ENCODE data around the gene APH1B. TPM values are rescaled to one million over a fixed set of nuclear protein-coding genes. Genes with fewer than 3 reads are reported as not detected.

APH1B gene
- total RNA-seq, 1 donor from 2014 or later = 22.5 TPM

GRCh38 chr15:63250312-63250965 is 27.0 kb upstream of the APH1B start:
- DNase-seq (ENCODE audit: low spot score) = no peak
- intact Hi-C loops (cut with DNase I) = no loop called here
- no peak for ATAC-seq

- DNase-seq (ENCODE audit: low spot score) (no peak), ATAC-seq (no peak)
- intact Hi-C loops (cut with DNase I) = no loop called here
These were observed 25.7 kb upstream of the APH1B start for GRCh38 chr15:63251701-63252100.

- intact Hi-C loops (cut with DNase I) = no loop called here
These were observed 25.1 kb upstream of the APH1B start for GRCh38 chr15:63252292-63252691.

GRCh38 chr15:63254991-63255390 is 22.4 kb upstream of the APH1B start:
- intact Hi-C loops (cut with DNase I) = no loop called here
- DNase-seq (ENCODE audit: low spot score) = no peak
- ATAC-seq = no peak

More at GRCh38 chr15:63252292-63252691, 25.1 kb upstream of the APH1B start:
- DNase-seq (ENCODE audit: low spot score) (no peak), ATAC-seq (no peak)

- ATAC-seq (no peak), DNase-seq (ENCODE audit: low spot score) (no peak)
- intact Hi-C loops (cut with DNase I) = no loop called here
These were observed 21.9 kb upstream of the APH1B start for GRCh38 chr15:63255489-63255990.

- ATAC-seq (no peak), DNase-seq (ENCODE audit: low spot score) (no peak)
- intact Hi-C loops (cut with DNase I) = no loop called here
These were observed 20.8 kb upstream of the APH1B start for GRCh38 chr15:63256433-63257274.

- DNase-seq (ENCODE audit: low spot score) (no peak), ATAC-seq (no peak)
- intact Hi-C loops (cut with DNase I) = no loop called here
These were observed 18.7 kb upstream of the APH1B start for GRCh38 chr15:63258658-63259057.

GRCh38 chr15:63260791-63261190 is 16.6 kb upstream of the APH1B start:
- DNase-seq (ENCODE audit: low spot score) (no peak), ATAC-seq (no peak)
- intact Hi-C loops (cut with DNase I) = no loop called here

- no peak for ATAC-seq
- DNase-seq (ENCODE audit: low spot score) = no peak
- intact Hi-C loops (cut with DNase I) = no loop called here
These were observed 16.1 kb upstream of the APH1B start for GRCh38 chr15:63261311-63261710.

GRCh38 chr15:63263519-63263918 is 13.9 kb upstream of the APH1B start:
- intact Hi-C loops (cut with DNase I) = no loop called here
- no peak for ATAC-seq
- DNase-seq (ENCODE audit: low spot score) = no peak

- no peak for DNase-seq (ENCODE audit: low spot score)
- intact Hi-C loops (cut with DNase I) = no loop called here
These were observed 12.6 kb upstream of the APH1B start for GRCh38 chr15:63264688-63265293.

GRCh38 chr15:63274427-63274826 is 3.0 kb upstream of the APH1B start:
- ATAC-seq = no peak
- DNase-seq (ENCODE audit: low spot score) = no peak
- intact Hi-C loops (cut with DNase I) = no loop called here

More at GRCh38 chr15:63264688-63265293, 12.6 kb upstream of the APH1B start:
- no peak for ATAC-seq

- ATAC-seq (peak; percentile 11), DNase-seq (ENCODE audit: low spot score) (no peak)
- intact Hi-C loops (cut with DNase I) = no loop called here
These were observed 915 bp upstream of the APH1B start for GRCh38 chr15:63276342-63277037.

- DNase-seq (ENCODE audit: low spot score) = no peak
- intact Hi-C loops (cut with DNase I) = no loop called here
- ATAC-seq = peak; percentile 38
These were observed 570 bp downstream of the APH1B start for GRCh38 chr15:63277893-63278456.

- no peak for DNase-seq (ENCODE audit: low spot score)
- intact Hi-C loops (cut with DNase I) = no loop called here
These were observed 5.7 kb downstream of the APH1B start for GRCh38 chr15:63283126-63283525.

GRCh38 chr15:63284335-63284734 is 6.9 kb downstream of the APH1B start:
- DNase-seq (ENCODE audit: low spot score) (no peak), ATAC-seq (no peak)
- intact Hi-C loops (cut with DNase I) = no loop called here

More at GRCh38 chr15:63283126-63283525, 5.7 kb downstream of the APH1B start:
- ATAC-seq = no peak

GRCh38 chr15:63287109-63287508 is 9.7 kb downstream of the APH1B start:
- DNase-seq (ENCODE audit: low spot score) (no peak), ATAC-seq (no peak)
- intact Hi-C loops (cut with DNase I) = no loop called here

GRCh38 chr15:63288342-63288741 is 10.9 kb downstream of the APH1B start:
- no peak for DNase-seq (ENCODE audit: low spot score)
- intact Hi-C loops (cut with DNase I) = no loop called here
- peak; percentile 28 for ATAC-seq
